Smooth muscle cell (in vitro differentiated cells): ENCODE measurements around the gene FCN2. TPM values are rescaled to one million over a fixed set of nuclear protein-coding genes. Genes with fewer than 3 reads are reported as not detected.

Experiments used
- DNase-seq: peaks from one replicate; lab custom pipeline; 2025; ENCODE audit not compliant: unreplicated experiment; lab: John Stamatoyannopoulos, UW
- H2AFZ ChIP-seq: fragments of 200-600 bp; sonication (generic); 2 replicates; pipeline ENCODE4 v1.6.0; 2016; ENCODE audit warnings: antibody characterized with exemption, low read depth, mild to moderate bottlenecking
- H3F3A ChIP-seq: fragments of 200-600 bp; sonication (generic); 2 replicates; pipeline ENCODE4 v1.6.0; 2017; ENCODE audit warnings: antibody characterized with exemption, low read depth
- H3K27ac ChIP-seq: fragments of 200-600 bp; sonication (generic); 2 replicates; pipeline ENCODE4 v1.5.1; 2016; ENCODE audit warnings: low read depth, mild to moderate bottlenecking
- H3K27me3 ChIP-seq: fragments of 200-600 bp; sonication (generic); 2 replicates; pipeline ENCODE4 v1.6.1; 2016; ENCODE audit warnings: low read depth, mild to moderate bottlenecking
- H3K36me3 ChIP-seq: fragments of 200-600 bp; sonication (generic); 2 replicates; pipeline ENCODE4 v1.5.1; 2016; ENCODE audit warnings: low read depth
- H3K4me1 ChIP-seq: fragments of 200-600 bp; sonication (generic); 2 replicates; pipeline ENCODE4 v1.5.1; 2016; ENCODE audit warnings: low read depth
- H3K4me2 ChIP-seq: fragments of 200-600 bp; sonication (generic); 2 replicates; pipeline ENCODE4 v1.6.0; 2016; ENCODE audit warnings: mild to moderate bottlenecking
- H3K4me3 ChIP-seq: fragments of 200-600 bp; sonication (generic); 2 replicates; pipeline ENCODE4 v1.5.1; 2016; ENCODE audit warnings: mild to moderate bottlenecking
- H3K79me2 ChIP-seq: fragments of 200-600 bp; sonication (generic); 2 replicates; pipeline ENCODE4 v1.6.0; 2016; ENCODE audit warnings: low read depth, mild to moderate bottlenecking
- H3K9ac ChIP-seq: fragments of 200-600 bp; sonication (generic); 2 replicates; pipeline ENCODE4 v1.6.0; 2016; ENCODE audit warnings: low read depth
- H3K9me3 ChIP-seq: fragments of 200-600 bp; sonication (generic); replicated peaks from 2 replicates; pipeline ENCODE4 v1.5.1; 2016; ENCODE audit warnings: low read depth
- H4K20me1 ChIP-seq: fragments of 200-600 bp; sonication (generic); 2 replicates; pipeline ENCODE4 v1.6.0; 2016; ENCODE audit warnings: low read depth
- WGBS: methylation state at CpG from one replicate; pipeline ENCODE4 v1.1.7; 2016; ENCODE audit warnings: low lambda C conversion rate; 5-methylcytosine and 5-hydroxymethylcytosine counted together
- polyA plus RNA-seq: library from polyadenylated mRNA; unstranded; fragments of >200 nt; fragmentation: Nextera tagmentation; extraction: Ambion mirVana; gene quantifications from 2 replicates; pipeline ENCODE4 v1.2.1, GENCODE V29; 2016
- total RNA-seq: library from RNA; depleted of rRNA; stranded (reverse); fragments of >200 nt; gene quantifications from 2 replicates; pipeline ENCODE4 v1.2.3, GENCODE V29; 2014
- TF ChIP-seq, protein P1 (sequence below): fragments of 200-600 bp; sonication (generic); IDR thresholded peaks from 2 replicates; pipeline ENCODE4 v1.5.1; 2017; ENCODE audit warnings: borderline replicate concordance, mild to moderate bottlenecking, antibody characterized with exemption; ENCODE audit not compliant: insufficient read depth, poor library complexity, severe bottlenecking

Gene FCN2
- total and polyA plus RNA-seq, 2 experiments from 2014 or later, result not detected

GRCh38 chr9:134883040-134883782 is 2.6 kb downstream of the FCN2 start:
- Histone ChIP-seq H3K27ac (no peak overlapping the region), H3K27me3 (no peaks in the 10 kb centered on the region), H3K79me2 (no peaks in the 10 kb centered on the region), H3K9ac (no peak overlapping the region), H4K20me1 (no peaks in the 10 kb centered on the region), H3K4me2 (no peak overlapping the region), H3K4me3 (no peak overlapping the region), H3F3A (no peaks in the 10 kb centered on the region), H2AFZ (no peak overlapping the region), H3K9me3 (no peaks in the 10 kb centered on the region), H3K4me1 (no peaks in the 10 kb centered on the region), H3K36me3 (no peaks in the 10 kb centered on the region)
- 94% methylated on average over 16 of the region's 18 CpGs for WGBS
- no peak for DNase-seq
- TF ChIP-seq, protein P1, sequence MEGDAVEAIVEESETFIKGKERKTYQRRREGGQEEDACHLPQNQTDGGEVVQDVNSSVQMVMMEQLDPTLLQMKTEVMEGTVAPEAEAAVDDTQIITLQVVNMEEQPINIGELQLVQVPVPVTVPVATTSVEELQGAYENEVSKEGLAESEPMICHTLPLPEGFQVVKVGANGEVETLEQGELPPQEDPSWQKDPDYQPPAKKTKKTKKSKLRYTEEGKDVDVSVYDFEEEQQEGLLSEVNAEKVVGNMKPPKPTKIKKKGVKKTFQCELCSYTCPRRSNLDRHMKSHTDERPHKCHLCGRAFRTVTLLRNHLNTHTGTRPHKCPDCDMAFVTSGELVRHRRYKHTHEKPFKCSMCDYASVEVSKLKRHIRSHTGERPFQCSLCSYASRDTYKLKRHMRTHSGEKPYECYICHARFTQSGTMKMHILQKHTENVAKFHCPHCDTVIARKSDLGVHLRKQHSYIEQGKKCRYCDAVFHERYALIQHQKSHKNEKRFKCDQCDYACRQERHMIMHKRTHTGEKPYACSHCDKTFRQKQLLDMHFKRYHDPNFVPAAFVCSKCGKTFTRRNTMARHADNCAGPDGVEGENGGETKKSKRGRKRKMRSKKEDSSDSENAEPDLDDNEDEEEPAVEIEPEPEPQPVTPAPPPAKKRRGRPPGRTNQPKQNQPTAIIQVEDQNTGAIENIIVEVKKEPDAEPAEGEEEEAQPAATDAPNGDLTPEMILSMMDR, result no peak

DNA sequence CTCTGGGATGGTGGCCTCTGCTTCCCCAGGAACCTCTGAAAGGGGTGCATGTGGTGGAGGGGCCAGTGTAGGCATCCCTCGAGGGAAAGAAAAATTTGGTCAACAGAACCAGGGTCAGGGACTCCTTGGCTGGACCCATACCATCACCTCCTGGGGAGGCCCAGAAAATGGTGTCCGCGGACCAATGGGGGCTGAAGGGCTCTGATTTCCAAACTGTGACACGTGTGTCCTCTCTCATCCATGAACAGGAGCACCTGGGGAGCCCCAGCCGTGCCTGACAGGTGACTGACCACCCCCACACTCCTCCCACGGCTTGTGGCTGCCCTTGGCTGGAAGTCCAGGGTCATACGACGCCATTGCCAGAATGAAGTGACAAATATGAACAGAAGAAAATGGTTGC is 3.9 kb downstream of the FCN2 start:
- H3K27me3 ChIP-seq, result no peaks in the 10 kb centered on the region
- 97% methylated on average over 8 of the region's 8 CpGs for WGBS
- TF ChIP-seq, protein P1, result no peak
- no peak overlapping the region for H3K4me3 ChIP-seq
- H3K9ac ChIP-seq, result no peak overlapping the region
- H3K27ac ChIP-seq, result no peak overlapping the region
- no peaks in the 10 kb centered on the region for H3K36me3 ChIP-seq
- H3K79me2 ChIP-seq, result no peaks in the 10 kb centered on the region
- H4K20me1 ChIP-seq, result no peaks in the 10 kb centered on the region
- H3F3A ChIP-seq, result no peaks in the 10 kb centered on the region
- DNase-seq, result no peak
- no peaks in the 10 kb centered on the region for H3K9me3 ChIP-seq
- H2AFZ ChIP-seq, result no peak overlapping the region
- H3K4me2 ChIP-seq, result no peak overlapping the region
- no peaks in the 10 kb centered on the region for H3K4me1 ChIP-seq

- Histone ChIP-seq H3K27me3 (no peaks in the 10 kb centered on the region), H2AFZ (no peak overlapping the region), H4K20me1 (no peaks in the 10 kb centered on the region), H3K4me1 (no peaks in the 10 kb centered on the region), H3K36me3 (no peaks in the 10 kb centered on the region), H3F3A (no peaks in the 10 kb centered on the region), H3K9me3 (no peaks in the 10 kb centered on the region), H3K4me2 (no peak overlapping the region), H3K9ac (no peak overlapping the region), H3K27ac (no peak overlapping the region), H3K4me3 (no peak overlapping the region), H3K79me2 (no peaks in the 10 kb centered on the region)
- TF ChIP-seq, protein P1, result no peak
- DNase-seq, result no peak
- 95% methylated on average over 22 of the region's 22 CpGs for WGBS
These were observed 4.5 kb downstream of the FCN2 start for GRCh38 chr9:134885001-134885678.
